ENCODE measurements around the gene SLC49A3.

Gene SLC49A3

GRCh38 chr4:684623-685327 lies 4.2 kb downstream of the SLC49A3 start:
- 90% methylated on average over 21 of the region's 21 CpGs for WGBS
- no peak overlapping the region for H3K9ac ChIP-seq (ENCODE audit: low read depth, low read length)
- no peaks in the 10 kb centered on the region for H3K36me3 ChIP-seq (ENCODE audit: insufficient read depth, low read length)
- no peak overlapping the region for H3K27ac ChIP-seq (ENCODE audit: low read depth, low read length)
- H3K4me3 ChIP-seq (ENCODE audit: low read length): no peak overlapping the region
- H3K27me3 ChIP-seq (ENCODE audit: insufficient read depth, low read length): no peaks in the 10 kb centered on the region
- H3K9me3 ChIP-seq (ENCODE audit: insufficient read depth, low read depth, low read length): no peaks in the 10 kb centered on the region
- peaks cover 11% of the 10 kb centered on the region for H3K4me1 ChIP-seq (ENCODE audit: insufficient read depth, low read length)

- Histone ChIP-seq H3K4me3 (ENCODE audit: low read length) (no peak overlapping the region), H3K36me3 (ENCODE audit: insufficient read depth, low read length) (no peaks in the 10 kb centered on the region), H3K27me3 (ENCODE audit: insufficient read depth, low read length) (no peaks in the 10 kb centered on the region), H3K9me3 (ENCODE audit: insufficient read depth, low read depth, low read length) (no peaks in the 10 kb centered on the region), H3K4me1 (ENCODE audit: insufficient read depth, low read length) (peaks cover 6% of the 10 kb centered on the region; the same call in 1 of the 2 replicates), H3K27ac (ENCODE audit: low read depth, low read length) (no peak overlapping the region; the same call in 1 of the 2 replicates), H3K9ac (ENCODE audit: low read depth, low read length) (no peak overlapping the region)
- 54% methylated on average over 19 of the region's 19 CpGs for WGBS
These were observed 4.8 kb downstream of the SLC49A3 start for GRCh38 chr4:683982-684622.

- Histone ChIP-seq H3K9ac (ENCODE audit: low read depth, low read length) (no peak overlapping the region), H3K36me3 (ENCODE audit: insufficient read depth, low read length) (no peaks in the 10 kb centered on the region), H3K9me3 (ENCODE audit: insufficient read depth, low read depth, low read length) (no peaks in the 10 kb centered on the region), H3K4me3 (ENCODE audit: low read length) (no peak overlapping the region), H3K27ac (ENCODE audit: low read depth, low read length) (peak overlapping the region; percentile 30; the same call in 1 of the 2 replicates), H3K4me1 (ENCODE audit: insufficient read depth, low read length) (peaks cover 6% of the 10 kb centered on the region; the same call in 1 of the 2 replicates), H3K27me3 (ENCODE audit: insufficient read depth, low read length) (no peaks in the 10 kb centered on the region)
- 90% methylated on average over 25 of the region's 25 CpGs for WGBS
These were observed 5.6 kb downstream of the SLC49A3 start for GRCh38 chr4:683247-683897.

- Histone ChIP-seq H3K36me3 (ENCODE audit: insufficient read depth, low read length) (no peaks in the 10 kb centered on the region), H3K9me3 (ENCODE audit: insufficient read depth, low read depth, low read length) (no peaks in the 10 kb centered on the region), H3K4me3 (ENCODE audit: low read length) (no peak overlapping the region), H3K27ac (ENCODE audit: low read depth, low read length) (no peak overlapping the region), H3K9ac (ENCODE audit: low read depth, low read length) (no peak overlapping the region), H3K27me3 (ENCODE audit: insufficient read depth, low read length) (no peaks in the 10 kb centered on the region), H3K4me1 (ENCODE audit: insufficient read depth, low read length) (peaks cover 6% of the 10 kb centered on the region; the same call in 1 of the 2 replicates)
- WGBS: 94% methylated on average over 23 of the region's 23 CpGs
These were observed 6.3 kb downstream of the SLC49A3 start for GRCh38 chr4:682490-683172.

- Histone ChIP-seq H3K9me3 (ENCODE audit: insufficient read depth, low read depth, low read length) (no peaks in the 10 kb centered on the region), H3K4me3 (ENCODE audit: low read length) (no peak overlapping the region), H3K4me1 (ENCODE audit: insufficient read depth, low read length) (peaks cover 6% of the 10 kb centered on the region; the same call in 1 of the 2 replicates), H3K9ac (ENCODE audit: low read depth, low read length) (no peak overlapping the region), H3K36me3 (ENCODE audit: insufficient read depth, low read length) (no peaks in the 10 kb centered on the region), H3K27me3 (ENCODE audit: insufficient read depth, low read length) (no peaks in the 10 kb centered on the region), H3K27ac (ENCODE audit: low read depth, low read length) (no peak overlapping the region)
- WGBS: 79% methylated on average over 52 of the region's 58 CpGs
These were observed 7.1 kb downstream of the SLC49A3 start for GRCh38 chr4:681736-682451.

GRCh38 chr4:680928-681645 lies 7.9 kb downstream of the SLC49A3 start:
- WGBS: 3% methylated on average over 46 of the region's 62 CpGs
- H3K4me1 ChIP-seq (ENCODE audit: insufficient read depth, low read length): peaks cover 6% of the 10 kb centered on the region; the same call in 1 of the 2 replicates
- no peaks in the 10 kb centered on the region for H3K36me3 ChIP-seq (ENCODE audit: insufficient read depth, low read length)
- peak overlapping the region; percentile 59 for H3K4me3 ChIP-seq (ENCODE audit: low read length)
- H3K27ac ChIP-seq (ENCODE audit: low read depth, low read length): no peak overlapping the region
- H3K27me3 ChIP-seq (ENCODE audit: insufficient read depth, low read length): no peaks in the 10 kb centered on the region
- H3K9me3 ChIP-seq (ENCODE audit: insufficient read depth, low read depth, low read length): no peaks in the 10 kb centered on the region
- no peak overlapping the region for H3K9ac ChIP-seq (ENCODE audit: low read depth, low read length)

- H3K4me3 ChIP-seq (ENCODE audit: low read length): peak overlapping the region; percentile 59
- WGBS: 46% methylated on average over 17 of the region's 17 CpGs
- no peaks in the 10 kb centered on the region for H3K9me3 ChIP-seq (ENCODE audit: insufficient read depth, low read depth, low read length)
- no peaks in the 10 kb centered on the region for H3K27me3 ChIP-seq (ENCODE audit: insufficient read depth, low read length)
- H3K27ac ChIP-seq (ENCODE audit: low read depth, low read length): no peak overlapping the region
- H3K36me3 ChIP-seq (ENCODE audit: insufficient read depth, low read length): no peaks in the 10 kb centered on the region
- peaks cover 6% of the 10 kb centered on the region; the same call in 1 of the 2 replicates for H3K4me1 ChIP-seq (ENCODE audit: insufficient read depth, low read length)
- no peak overlapping the region for H3K9ac ChIP-seq (ENCODE audit: low read depth, low read length)
These were observed 8.4 kb downstream of the SLC49A3 start for GRCh38 chr4:680551-680927.

- WGBS: 88% methylated on average over 9 of the region's 9 CpGs
- H3K4me3 ChIP-seq (ENCODE audit: low read length): 0 out of 2 replicates have a peak overlapping the region, but pooled peaks have one; percentile 59
- H3K9me3 ChIP-seq (ENCODE audit: insufficient read depth, low read depth, low read length): no peaks in the 10 kb centered on the region
- peaks cover 6% of the 10 kb centered on the region; the same call in 1 of the 2 replicates for H3K4me1 ChIP-seq (ENCODE audit: insufficient read depth, low read length)
- no peak overlapping the region for H3K27ac ChIP-seq (ENCODE audit: low read depth, low read length)
- H3K9ac ChIP-seq (ENCODE audit: low read depth, low read length): no peak overlapping the region
- no peaks in the 10 kb centered on the region for H3K36me3 ChIP-seq (ENCODE audit: insufficient read depth, low read length)
- H3K27me3 ChIP-seq (ENCODE audit: insufficient read depth, low read length): no peaks in the 10 kb centered on the region
These were observed 8.9 kb downstream of the SLC49A3 start for GRCh38 chr4:680091-680490.

GRCh38 chr4:679629-680028 lies 9.3 kb downstream of the SLC49A3 start:
- Histone ChIP-seq H3K4me3 (ENCODE audit: low read length) (no peak overlapping the region), H3K36me3 (ENCODE audit: insufficient read depth, low read length) (no peaks in the 10 kb centered on the region), H3K9me3 (ENCODE audit: insufficient read depth, low read depth, low read length) (no peaks in the 10 kb centered on the region), H3K9ac (ENCODE audit: low read depth, low read length) (no peak overlapping the region), H3K4me1 (ENCODE audit: insufficient read depth, low read length) (peaks cover 6% of the 10 kb centered on the region; the same call in 1 of the 2 replicates), H3K27me3 (ENCODE audit: insufficient read depth, low read length) (no peaks in the 10 kb centered on the region), H3K27ac (ENCODE audit: low read depth, low read length) (no peak overlapping the region)
- 88% methylated on average over 11 of the region's 11 CpGs for whole genome bisulfite sequencing

GRCh38 chr4:679104-679481 lies 9.9 kb downstream of the SLC49A3 start:
- Histone ChIP-seq H3K4me3 (ENCODE audit: low read length) (no peak overlapping the region), H3K4me1 (ENCODE audit: insufficient read depth, low read length) (peaks cover 6% of the 10 kb centered on the region; the same call in 1 of the 2 replicates), H3K9ac (ENCODE audit: low read depth, low read length) (no peak overlapping the region), H3K9me3 (ENCODE audit: insufficient read depth, low read depth, low read length) (no peaks in the 10 kb centered on the region), H3K27ac (ENCODE audit: low read depth, low read length) (no peak overlapping the region), H3K27me3 (ENCODE audit: insufficient read depth, low read length) (no peaks in the 10 kb centered on the region), H3K36me3 (ENCODE audit: insufficient read depth, low read length) (no peaks in the 10 kb centered on the region)
- 92% methylated on average over 13 of the region's 13 CpGs for WGBS

All from HUES64 (cell line).